SU-DHL-6 (cell line): ENCODE results near the gene SLC22A4.

ENCODE experiments used
- H2AFZ ChIP-seq: fragments of 200-600 bp; sonication (generic); 2 replicates; pipeline ENCODE4 v1.6.1; 2014; ENCODE audit warnings: low read depth, mild to moderate bottlenecking, moderate library complexity, mixed read lengths, antibody characterized with exemption, low read length; ENCODE audit not compliant: severe bottlenecking
- H3F3A ChIP-seq: fragments of 200-600 bp; shearing (Covaris generic); 2 replicates; pipeline ENCODE4 v1.6.0; 2016; ENCODE audit warnings: antibody characterized with exemption, mild to moderate bottlenecking; ENCODE audit not compliant: insufficient read depth
- H3K27ac ChIP-seq: fragments of 200-600 bp; sonication (generic); 2 replicates; pipeline ENCODE4 v1.5.1; 2016; ENCODE audit warnings: low read depth, mild to moderate bottlenecking, low read length, moderate library complexity, mixed read lengths
- H3K27me3 ChIP-seq: fragments of 200-600 bp; sonication (generic), shearing (Covaris generic); 2 replicates; pipeline ENCODE4 v1.6.0; 2014; ENCODE audit warnings: mild to moderate bottlenecking, low read length
- H3K36me3 ChIP-seq: fragments of 200-600 bp; sonication (generic); 2 replicates; pipeline ENCODE4 v1.6.1; 2014; ENCODE audit warnings: mild to moderate bottlenecking, low read length, mixed read lengths
- H3K4me2 ChIP-seq: fragments of 300-600, 200-600 bp; shearing (Covaris generic), sonication (generic); 2 replicates; pipeline ENCODE4 v1.6.0; 2014; ENCODE audit warnings: low read length, low read depth, mild to moderate bottlenecking; ENCODE audit not compliant: poor library complexity, severe bottlenecking
- H3K4me3 ChIP-seq: fragments of 200-600 bp; sonication (generic); 2 replicates; pipeline ENCODE4 v1.5.1; 2014; ENCODE audit warnings: antibody characterized with exemption, low read length, mild to moderate bottlenecking, mixed read lengths; ENCODE audit not compliant: insufficient read depth, poor library complexity, severe bottlenecking
- H3K79me2 ChIP-seq: fragments of 200-600 bp; sonication (generic); 2 replicates; pipeline ENCODE4 v1.6.1; 2014; ENCODE audit warnings: mild to moderate bottlenecking, low read length, moderate library complexity; ENCODE audit not compliant: insufficient read depth
- H3K9ac ChIP-seq: fragments of 200-600 bp; sonication (generic); 2 replicates; pipeline ENCODE4 v1.7.0; 2014; ENCODE audit warnings: mild to moderate bottlenecking, low read length
- H3K9me2 ChIP-seq: fragments of 200-600 bp; sonication (generic); replicated peaks from 2 replicates; pipeline ENCODE4 v1.6.1; 2014; ENCODE audit warnings: low read length; ENCODE audit not compliant: insufficient read depth
- H3K9me3 ChIP-seq: fragments of 200-600 bp; sonication (generic); 2 replicates; pipeline ENCODE4 v1.6.1; 2014; ENCODE audit warnings: low read length, mixed read lengths; ENCODE audit not compliant: insufficient read depth
- H4K20me1 ChIP-seq: fragments of 200-600 bp; sonication (generic); 2 replicates; pipeline ENCODE4 v1.6.1; 2014; ENCODE audit warnings: low read depth, mild to moderate bottlenecking, antibody characterized with exemption, low read length, moderate library complexity, mixed read lengths
- CTCF ChIP-seq: fragments of 200-600 bp; sonication (generic); IDR thresholded peaks from one replicate; pipeline ENCODE4 v1.5.1; 2017; ENCODE audit warnings: antibody characterized with exemption, mild to moderate bottlenecking, low read length, moderate library complexity; ENCODE audit not compliant: insufficient read depth, poor library complexity, severe bottlenecking
- EZH2phosphoT487 ChIP-seq: fragments of 200-600 bp; sonication (generic), shearing (Covaris generic); conservative IDR thresholded peaks from 2 replicates; pipeline ENCODE4 v1.6.1; 2018; ENCODE audit warnings: mild to moderate bottlenecking, antibody characterized with exemption, low read length, moderate library complexity, mixed read lengths

Gene SLC22A4

GRCh38 chr5:132277256-132277655 is 16.9 kb upstream of the SLC22A4 start:
- no peak overlapping the region for H3K27ac ChIP-seq
- no peaks in the 10 kb centered on the region for H3K79me2 ChIP-seq
- no peak overlapping the region for H3K4me3 ChIP-seq
- H3K36me3 ChIP-seq, result no peaks in the 10 kb centered on the region
- H3F3A ChIP-seq, result no peaks in the 10 kb centered on the region
- H3K4me2 ChIP-seq, result no peak overlapping the region
- TF ChIP-seq CTCF (no peak), EZH2phosphoT487 (no peak)
- no peak overlapping the region for H2AFZ ChIP-seq
- no peaks in the 10 kb centered on the region for H3K9me3 ChIP-seq
- no peaks in the 10 kb centered on the region for H3K27me3 ChIP-seq
- H4K20me1 ChIP-seq, result no peaks in the 10 kb centered on the region
- H3K9ac ChIP-seq, result no peak overlapping the region
- H3K9me2 ChIP-seq, result no peaks in the 10 kb centered on the region

GRCh38 chr5:132277971-132278853 is 16.0 kb upstream of the SLC22A4 start:
- Histone ChIP-seq H3F3A (no peaks in the 10 kb centered on the region), H3K4me2 (no peak overlapping the region), H3K79me2 (no peaks in the 10 kb centered on the region), H3K9me2 (no peaks in the 10 kb centered on the region), H3K27me3 (no peaks in the 10 kb centered on the region), H3K4me3 (no peak overlapping the region), H3K27ac (no peak overlapping the region), H4K20me1 (no peaks in the 10 kb centered on the region), H3K9ac (no peak overlapping the region), H3K9me3 (no peaks in the 10 kb centered on the region), H2AFZ (no peak overlapping the region), H3K36me3 (no peaks in the 10 kb centered on the region)
- TF ChIP-seq CTCF (no peak), EZH2phosphoT487 (no peak)

- TF ChIP-seq CTCF, result no peak
- TF ChIP-seq EZH2phosphoT487, result no peak
- Histone ChIP-seq H2AFZ (no peak overlapping the region), H3K27ac (no peak overlapping the region), H3K27me3 (no peaks in the 10 kb centered on the region), H3K9me3 (no peaks in the 10 kb centered on the region), H3K36me3 (no peaks in the 10 kb centered on the region), H3K4me3 (no peak overlapping the region), H3K9me2 (no peaks in the 10 kb centered on the region), H3K9ac (no peak overlapping the region), H4K20me1 (no peaks in the 10 kb centered on the region), H3K79me2 (no peaks in the 10 kb centered on the region), H3K4me2 (no peak overlapping the region), H3F3A (no peaks in the 10 kb centered on the region)
Measured at GRCh38 chr5:132279801-132280200, 14.4 kb upstream of the SLC22A4 start.
